HepG2 (cell line): ENCODE measurements around the gene CCNYL1. TPM values are rescaled to one million over a fixed set of nuclear protein-coding genes. Genes with fewer than 3 reads are reported as not detected.

Experiments
- ATAC-seq: fragments of 200-7000 bp; cut with Tn5 transposase; 3 replicates; pipeline ENCODE4 v1.9.1; 2020; ENCODE audit warnings: mild to moderate bottlenecking, moderate library complexity
- BruUV-seq: library from RNA; stranded (reverse); fragments of 400-500 nt; replicated peaks from 2 replicates; lab custom pipeline; 2021; lab: Mats Ljungman, UMichigan
- CTCF ChIA-PET: fragments of 300-600 bp; formaldehyde crosslinking; extraction: SDS; loops from one replicate; lab custom pipeline; 2021; ENCODE audit warnings: low total read pairs, inconsistent platforms, low intra/inter-chr PET ratio; lab: Yijun Ruan, JAX
- POLR2A ChIA-PET: fragments of 350-600 bp; sonication (Branson Sonifier 250); formaldehyde crosslinking; loops from one replicate; lab custom pipeline; 2020; ENCODE audit warnings: antibody characterized with exemption, inconsistent platforms; lab: Yijun Ruan, JAX
- DNase-seq: peaks from one replicate; pipeline ENCODE4 v3.0.0-alpha.2; 2015; ENCODE audit warnings: low spot score
- FAIRE-seq: peaks from 3 replicates; lab custom pipeline; 2011; peaks lifted over from hg19 to GRCh38; lab: Jason Lieb, UNC
- H2AFZ ChIP-seq: one replicate; pipeline ENCODE4 v1.6.1; 2011; ENCODE audit warnings: low read length, inconsistent platforms
- H3K27ac ChIP-seq: fragments of 300-600 bp; 3 replicates; pipeline ENCODE4 v1.8.0; 2011; ENCODE audit warnings: mixed run types, mild to moderate bottlenecking, mixed read lengths, low read length, inconsistent platforms; ENCODE audit not compliant: insufficient read depth; ENCODE audit errors: extremely low read length
- H3K27me3 ChIP-seq, 2 experiments: fragments of 200-600 bp in 1 of 2; 2 replicates in 1 of 2; 3 replicates in 1 of 2; pipeline versions ENCODE4 v1.6.0 to v1.8.0; 2011; ENCODE audit warnings: low read length in 2 of 2, mild to moderate bottlenecking in 2 of 2, moderate library complexity in 2 of 2, inconsistent platforms in 1 of 2; ENCODE audit not compliant: insufficient read depth in 2 of 2, control insufficient read depth in 1 of 2
- H3K36me3 ChIP-seq, 2 experiments: fragments of 200-600 bp in 1 of 2; replicated peaks in 1 of 2; 2 replicates in 1 of 2; 3 replicates in 1 of 2; pipeline versions ENCODE4 v1.5.1 to v1.8.0; 2011; ENCODE audit warnings: low read length in 2 of 2, inconsistent platforms in 1 of 2; ENCODE audit not compliant: insufficient read depth in 2 of 2, control insufficient read depth in 1 of 2
- H3K4me1 ChIP-seq: 2 replicates; pipeline ENCODE4 v1.5.1; 2012; ENCODE audit warnings: low read length, inconsistent platforms; ENCODE audit not compliant: insufficient read depth
- H3K4me2 ChIP-seq: 2 replicates; pipeline ENCODE4 v1.6.0; 2011; ENCODE audit warnings: low read depth, low read length, inconsistent platforms
- H3K4me3 ChIP-seq, 3 experiments: fragments of 200-600 bp in 1 of 3; sonication (generic), shearing (Covaris generic) in 1 of 3; replicated peaks in 1 of 3; 2 replicates each; pipeline ENCODE4 v1.5.1; 2011 to 2016; ENCODE audit warnings: low read length in 3 of 3, inconsistent platforms in 2 of 3, low read depth in 2 of 3, mild to moderate bottlenecking in 2 of 3, control low read depth in 1 of 3, mixed read lengths in 1 of 3; ENCODE audit not compliant: insufficient read depth in 1 of 3
- H3K79me2 ChIP-seq: one replicate; pipeline ENCODE4 v1.6.1; 2011; ENCODE audit warnings: low read length, inconsistent platforms; ENCODE audit not compliant: insufficient read depth
- H3K9ac ChIP-seq: 2 replicates; pipeline ENCODE4 v1.6.0; 2011; ENCODE audit warnings: mild to moderate bottlenecking, low read depth, low read length, inconsistent platforms; ENCODE audit not compliant: insufficient read depth
- H3K9me3 ChIP-seq: 2 replicates; pipeline ENCODE4 v1.5.1; 2012; ENCODE audit warnings: mild to moderate bottlenecking, low read length
- H4K20me1 ChIP-seq: 2 replicates; pipeline ENCODE4 v1.6.0; 2011; ENCODE audit warnings: inconsistent platforms, mild to moderate bottlenecking, low read length, moderate library complexity; ENCODE audit not compliant: insufficient read depth
- AHR ChIP-seq: IDR thresholded peaks from 2 replicates; pipeline ENCODE4 v1.6.1; 2018; ENCODE audit warnings: missing genetic modification reagents, missing compliant biosample characterization
- ATF4 ChIP-seq, 2 experiments: fragments of 450-650 bp in 1 of 2; sonication (generic) in 1 of 2; formaldehyde crosslinking; IDR thresholded peaks; 2 replicates each; pipeline versions ENCODE4 v1.5.0 to v1.8.0; 2020 to 2022; ENCODE audit warnings: mild to moderate bottlenecking in 1 of 2, missing genetic modification reagents in 1 of 2
- CEBPG ChIP-seq: IDR thresholded peaks from 2 replicates; pipeline ENCODE4 v1.6.1; 2016
- HMG20A ChIP-seq: IDR thresholded peaks from 2 replicates; pipeline ENCODE4 v1.6.1; 2016; ENCODE audit warnings: borderline replicate concordance
- HNF4A ChIP-seq: sonication (generic); formaldehyde crosslinking; IDR thresholded peaks from 2 replicates; pipeline ENCODE4 v1.4.0; 2020; ENCODE audit warnings: missing genetic modification reagents
- HNRNPK ChIP-seq: fragments of 200-400 bp; formaldehyde crosslinking; IDR thresholded peaks from 2 replicates; pipeline ENCODE4 v1.6.1; 2018; ENCODE audit warnings: low read length, low read depth, moderate library complexity, mild to moderate bottlenecking; ENCODE audit not compliant: poor library complexity, severe bottlenecking
- MBNL3 ChIP-seq: fragments of 250-450 bp; sonication (Bioruptor Pico); conservative IDR thresholded peaks from 2 replicates; pipeline ENCODE4 v1.8.0; 2022; ENCODE audit warnings: mild to moderate bottlenecking, inconsistent platforms
- PPARG ChIP-seq: conservative IDR thresholded peaks from 2 replicates; pipeline ENCODE4 v1.6.1; 2016; ENCODE audit warnings: missing biosample characterization, missing genetic modification reagents
- ZNF354B ChIP-seq: sonication (generic); formaldehyde crosslinking; IDR thresholded peaks from 2 replicates; pipeline ENCODE4 v1.8.0; 2022; ENCODE audit warnings: mild to moderate bottlenecking, missing genetic modification reagents
- ZNF569 ChIP-seq: sonication (generic); formaldehyde crosslinking; IDR thresholded peaks from 2 replicates; pipeline ENCODE4 v1.5.0; 2020; ENCODE audit warnings: mild to moderate bottlenecking, missing genetic modification reagents, moderate library complexity, borderline replicate concordance
- ZNF740 ChIP-seq: sonication (generic); formaldehyde crosslinking; IDR thresholded peaks from 2 replicates; pipeline ENCODE4 v1.4.0; 2020; ENCODE audit warnings: missing genetic modification reagents
- ZNF761 ChIP-seq: sonication (generic); formaldehyde crosslinking; conservative IDR thresholded peaks from 2 replicates; pipeline ENCODE4 v1.4.0; 2020; ENCODE audit warnings: mild to moderate bottlenecking, missing genetic modification reagents
- ZNF792 ChIP-seq: IDR thresholded peaks from 2 replicates; pipeline ENCODE4 v1.6.1; 2016
- WGBS: methylation state at CpG from one replicate; pipeline ENCODE4 v1.1.6; 2017; ENCODE audit warnings: low lambda C conversion rate; 5-methylcytosine and 5-hydroxymethylcytosine counted together
- in situ Hi-C: cut with HindIII; loops from 2 replicates; pipeline ENCODE4 v1.10.0; 2017; ENCODE audit warnings: low pct_unique_long_range_greater_than_20kb; ENCODE audit not compliant: extremely low pct_ligation_motif_present
- intact Hi-C: fragments of 100-400 bp; cut with micrococcal nuclease; formaldehyde crosslinking; loops from one replicate; pipeline ENCODE4 v1.10.0; 2022; ENCODE audit not compliant: unreplicated experiment
- polyA plus RNA-seq, 8 experiments: library from polyadenylated mRNA; depleted of rRNA in 3 of 8; stranded (reverse) in 7 of 8; unstranded in 1 of 8; fragments of >200 nt; fragmentation: Illumina TruSeq in 4 of 8; extraction: Trizol in 4 of 8; gene quantifications; 2 replicates each; pipeline versions ENCODE4 v1.2.1 to v1.2.3, GENCODE V29; 2011 to 2016; ENCODE audit warnings: low read depth in 4 of 8, missing spikeins in 1 of 8, mixed read lengths in 1 of 8; ENCODE audit not compliant: insufficient read depth in 1 of 8
- total RNA-seq, 5 experiments: library from RNA; depleted of rRNA; stranded (reverse); fragments of >200 nt; fragmentation: Illumina TruSeq; extraction: Trizol; gene quantifications; 2 replicates each; pipeline ENCODE4 v1.2.3, GENCODE V29; 2016; ENCODE audit warnings: low read depth in 1 of 5
- TF ChIP-seq, protein P1 (sequence below): sonication (generic); formaldehyde crosslinking; IDR thresholded peaks from 2 replicates; pipeline ENCODE4 v1.4.0; 2020; ENCODE audit warnings: missing genetic modification reagents
- TF ChIP-seq, protein P2 (sequence below): IDR thresholded peaks from 2 replicates; pipeline ENCODE4 v1.4.0; 2020; ENCODE audit warnings: mild to moderate bottlenecking, missing genetic modification reagents
- TF ChIP-seq, protein P3 (sequence below): sonication (generic); formaldehyde crosslinking; IDR thresholded peaks from 2 replicates; pipeline ENCODE4 v1.4.0; 2020; ENCODE audit warnings: low read depth, mild to moderate bottlenecking, missing genetic modification reagents

The CCNYL1 gene
- total and polyA plus RNA-seq, 2 of the 13 experiments (the other 11 are each of a cell fraction or from before 2014, with no cell fraction given), result 12.5 to 16.2 TPM

- TF ChIP-seq, protein P1, sequence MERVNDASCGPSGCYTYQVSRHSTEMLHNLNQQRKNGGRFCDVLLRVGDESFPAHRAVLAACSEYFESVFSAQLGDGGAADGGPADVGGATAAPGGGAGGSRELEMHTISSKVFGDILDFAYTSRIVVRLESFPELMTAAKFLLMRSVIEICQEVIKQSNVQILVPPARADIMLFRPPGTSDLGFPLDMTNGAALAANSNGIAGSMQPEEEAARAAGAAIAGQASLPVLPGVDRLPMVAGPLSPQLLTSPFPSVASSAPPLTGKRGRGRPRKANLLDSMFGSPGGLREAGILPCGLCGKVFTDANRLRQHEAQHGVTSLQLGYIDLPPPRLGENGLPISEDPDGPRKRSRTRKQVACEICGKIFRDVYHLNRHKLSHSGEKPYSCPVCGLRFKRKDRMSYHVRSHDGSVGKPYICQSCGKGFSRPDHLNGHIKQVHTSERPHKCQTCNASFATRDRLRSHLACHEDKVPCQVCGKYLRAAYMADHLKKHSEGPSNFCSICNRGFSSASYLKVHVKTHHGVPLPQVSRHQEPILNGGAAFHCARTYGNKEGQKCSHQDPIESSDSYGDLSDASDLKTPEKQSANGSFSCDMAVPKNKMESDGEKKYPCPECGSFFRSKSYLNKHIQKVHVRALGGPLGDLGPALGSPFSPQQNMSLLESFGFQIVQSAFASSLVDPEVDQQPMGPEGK (CRISPR knock-in tag), result peak; percentile 54; the same call in 1 of the 2 replicates
- TF ChIP-seq HMG20A (CRISPR knock-in tag) (peak; percentile 49; the same call in 1 of the 2 replicates), ZNF792 (0 out of 2 replicates have a peak, but pooled peaks have one; percentile 35), ZNF569 (no peak), ZNF740 (CRISPR knock-in tag) (no peak)
Measured at GRCh38 chr2:207801259-207801658, 89.8 kb downstream of the CCNYL1 start (continued).

- H3K27ac ChIP-seq, result no peak overlapping the region
- no peak overlapping the region for H3K9ac ChIP-seq
- in situ Hi-C loops, result no loop called here
- ATAC-seq (no peak), FAIRE-seq (no peak), DNase-seq (peak; percentile 53)
- H3K4me1 ChIP-seq, result peaks cover 80% of the 10 kb centered on the region
- POLR2A ChIA-PET, result interaction anchor here (0.7 to 0.9 kb wide), 3 partner anchors 9 to 133 kb away, joined by 3 read pairs; no protein-coding TSS in a partner anchor
- intact Hi-C loops, result no loop called here
- 0 out of 2 replicates have a peak overlapping the region, but pooled peaks have one; percentile 16 for H3K4me2 ChIP-seq
- CTCF ChIA-PET, result no interaction called here
- H4K20me1 ChIP-seq, result no peaks in the 10 kb centered on the region
- 20% methylated on average over 6 of the region's 6 CpGs for WGBS
- H3K4me3 ChIP-seq, result no peak overlapping the region
- H3K36me3 ChIP-seq, result no peaks in the 10 kb centered on the region
- no peaks in the 10 kb centered on the region for H3K79me2 ChIP-seq
- no TSS peak for BruUV-seq
- no peaks in the 10 kb centered on the region for H3K27me3 ChIP-seq
- H3K9me3 ChIP-seq, result no peaks in the 10 kb centered on the region
- no peak overlapping the region for H2AFZ ChIP-seq
- peak; percentile 30; the same call in 1 of the 2 replicates for TF ChIP-seq CEBPG (CRISPR knock-in tag)
- TF ChIP-seq, protein P2, sequence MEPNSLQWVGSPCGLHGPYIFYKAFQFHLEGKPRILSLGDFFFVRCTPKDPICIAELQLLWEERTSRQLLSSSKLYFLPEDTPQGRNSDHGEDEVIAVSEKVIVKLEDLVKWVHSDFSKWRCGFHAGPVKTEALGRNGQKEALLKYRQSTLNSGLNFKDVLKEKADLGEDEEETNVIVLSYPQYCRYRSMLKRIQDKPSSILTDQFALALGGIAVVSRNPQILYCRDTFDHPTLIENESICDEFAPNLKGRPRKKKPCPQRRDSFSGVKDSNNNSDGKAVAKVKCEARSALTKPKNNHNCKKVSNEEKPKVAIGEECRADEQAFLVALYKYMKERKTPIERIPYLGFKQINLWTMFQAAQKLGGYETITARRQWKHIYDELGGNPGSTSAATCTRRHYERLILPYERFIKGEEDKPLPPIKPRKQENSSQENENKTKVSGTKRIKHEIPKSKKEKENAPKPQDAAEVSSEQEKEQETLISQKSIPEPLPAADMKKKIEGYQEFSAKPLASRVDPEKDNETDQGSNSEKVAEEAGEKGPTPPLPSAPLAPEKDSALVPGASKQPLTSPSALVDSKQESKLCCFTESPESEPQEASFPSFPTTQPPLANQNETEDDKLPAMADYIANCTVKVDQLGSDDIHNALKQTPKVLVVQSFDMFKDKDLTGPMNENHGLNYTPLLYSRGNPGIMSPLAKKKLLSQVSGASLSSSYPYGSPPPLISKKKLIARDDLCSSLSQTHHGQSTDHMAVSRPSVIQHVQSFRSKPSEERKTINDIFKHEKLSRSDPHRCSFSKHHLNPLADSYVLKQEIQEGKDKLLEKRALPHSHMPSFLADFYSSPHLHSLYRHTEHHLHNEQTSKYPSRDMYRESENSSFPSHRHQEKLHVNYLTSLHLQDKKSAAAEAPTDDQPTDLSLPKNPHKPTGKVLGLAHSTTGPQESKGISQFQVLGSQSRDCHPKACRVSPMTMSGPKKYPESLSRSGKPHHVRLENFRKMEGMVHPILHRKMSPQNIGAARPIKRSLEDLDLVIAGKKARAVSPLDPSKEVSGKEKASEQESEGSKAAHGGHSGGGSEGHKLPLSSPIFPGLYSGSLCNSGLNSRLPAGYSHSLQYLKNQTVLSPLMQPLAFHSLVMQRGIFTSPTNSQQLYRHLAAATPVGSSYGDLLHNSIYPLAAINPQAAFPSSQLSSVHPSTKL (CRISPR knock-in tag), result 0 out of 2 replicates have a peak, but pooled peaks have one; percentile 18
- TF ChIP-seq HNRNPK, result peak; percentile 68
- peak; percentile 59; the same call in 1 of the 2 replicates for TF ChIP-seq PPARG
- TF ChIP-seq MBNL3 (CRISPR knock-in tag), result no peak
- TF ChIP-seq HNF4A (CRISPR knock-in tag), result peak; percentile 63; the same call in 1 of the 2 replicates
- peak in 1 of 2 experiments; percentile 25; a peak in 1 of 4 replicates for TF ChIP-seq ATF4 (CRISPR knock-in tag; IDR thresholded peaks at IDR 0.05)
- TF ChIP-seq AHR (CRISPR knock-in tag), result no peak
- no peak for TF ChIP-seq ZNF761
- TF ChIP-seq ZNF354B (CRISPR knock-in tag), result no peak
- TF ChIP-seq, protein P3, sequence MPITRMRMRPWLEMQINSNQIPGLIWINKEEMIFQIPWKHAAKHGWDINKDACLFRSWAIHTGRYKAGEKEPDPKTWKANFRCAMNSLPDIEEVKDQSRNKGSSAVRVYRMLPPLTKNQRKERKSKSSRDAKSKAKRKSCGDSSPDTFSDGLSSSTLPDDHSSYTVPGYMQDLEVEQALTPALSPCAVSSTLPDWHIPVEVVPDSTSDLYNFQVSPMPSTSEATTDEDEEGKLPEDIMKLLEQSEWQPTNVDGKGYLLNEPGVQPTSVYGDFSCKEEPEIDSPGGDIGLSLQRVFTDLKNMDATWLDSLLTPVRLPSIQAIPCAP (CRISPR knock-in tag), result no peak
Measured at GRCh38 chr2:207802650-207803049, 91.2 kb downstream of the CCNYL1 start.
